Astrocyte (in vitro differentiated cells and primary cell): ENCODE measurements around the gene SPG11.

ENCODE experiments used
- EZH2 ChIP-seq: IDR thresholded peaks from 2 replicates; pipeline ENCODE4 v1.6.1; 2012; ENCODE audit warnings: mild to moderate bottlenecking, low read length, inconsistent platforms; ENCODE audit not compliant: insufficient read depth
- TF ChIP-seq, protein P1 (sequence below): IDR thresholded peaks from 2 replicates; pipeline ENCODE4 v1.5.1; 2011; ENCODE audit warnings: low read depth, mild to moderate bottlenecking, inconsistent platforms, low read length, moderate library complexity; ENCODE audit not compliant: insufficient read depth

DNA sequence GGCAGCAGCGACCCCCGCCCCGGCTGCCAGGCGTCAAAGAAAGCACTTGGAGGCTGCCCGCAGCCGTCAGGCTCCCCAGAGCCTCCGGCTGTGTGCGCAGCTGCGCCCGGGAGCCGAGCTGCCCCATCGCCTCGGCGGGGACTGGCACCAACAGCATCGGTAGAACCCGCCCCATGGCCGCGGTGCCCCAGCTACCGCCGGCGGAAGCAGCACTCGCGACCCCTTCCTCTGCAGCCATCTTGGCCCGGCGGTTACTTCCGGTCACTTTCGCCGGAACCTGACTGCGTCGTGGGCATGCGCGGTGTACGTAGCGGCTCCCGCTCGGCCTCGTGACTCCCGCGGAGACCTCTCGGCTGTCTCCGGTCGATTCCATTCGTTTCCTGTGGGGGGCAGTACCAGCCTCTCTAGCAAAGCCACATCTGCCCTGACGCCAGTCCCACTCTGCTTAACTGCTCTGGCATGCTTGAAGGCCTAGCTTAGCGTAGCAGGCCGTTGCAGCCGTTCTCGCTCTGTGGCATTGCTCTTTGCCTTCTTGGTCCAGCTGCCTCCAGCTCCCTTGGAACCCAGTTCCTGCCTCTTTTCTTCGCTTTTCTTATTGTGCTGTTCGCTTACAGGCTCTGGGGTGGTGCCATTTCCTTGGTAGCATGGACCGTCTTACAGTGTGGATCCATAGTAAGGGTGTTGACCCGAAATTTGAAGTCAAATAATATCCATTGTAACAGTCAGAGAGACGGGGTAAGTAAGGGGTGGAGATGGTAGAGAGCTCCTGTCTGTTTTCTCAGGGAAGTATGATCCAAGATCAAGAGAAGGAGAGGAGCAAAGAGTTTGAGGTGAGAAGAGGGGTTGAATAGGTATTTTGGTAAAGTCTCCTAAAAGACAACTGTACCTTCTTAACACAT lies at the start of gene SPG11:
- TF ChIP-seq, protein P1, sequence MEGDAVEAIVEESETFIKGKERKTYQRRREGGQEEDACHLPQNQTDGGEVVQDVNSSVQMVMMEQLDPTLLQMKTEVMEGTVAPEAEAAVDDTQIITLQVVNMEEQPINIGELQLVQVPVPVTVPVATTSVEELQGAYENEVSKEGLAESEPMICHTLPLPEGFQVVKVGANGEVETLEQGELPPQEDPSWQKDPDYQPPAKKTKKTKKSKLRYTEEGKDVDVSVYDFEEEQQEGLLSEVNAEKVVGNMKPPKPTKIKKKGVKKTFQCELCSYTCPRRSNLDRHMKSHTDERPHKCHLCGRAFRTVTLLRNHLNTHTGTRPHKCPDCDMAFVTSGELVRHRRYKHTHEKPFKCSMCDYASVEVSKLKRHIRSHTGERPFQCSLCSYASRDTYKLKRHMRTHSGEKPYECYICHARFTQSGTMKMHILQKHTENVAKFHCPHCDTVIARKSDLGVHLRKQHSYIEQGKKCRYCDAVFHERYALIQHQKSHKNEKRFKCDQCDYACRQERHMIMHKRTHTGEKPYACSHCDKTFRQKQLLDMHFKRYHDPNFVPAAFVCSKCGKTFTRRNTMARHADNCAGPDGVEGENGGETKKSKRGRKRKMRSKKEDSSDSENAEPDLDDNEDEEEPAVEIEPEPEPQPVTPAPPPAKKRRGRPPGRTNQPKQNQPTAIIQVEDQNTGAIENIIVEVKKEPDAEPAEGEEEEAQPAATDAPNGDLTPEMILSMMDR = peak; percentile 80
- no peak for TF ChIP-seq EZH2
